Islet precursor cell (in vitro differentiated cells): ENCODE data around the gene ASCC2.
A peak's percentile ranks its signal among the peaks of the same experiment; 100 is the strongest.
"Not testable (repeated sequence)": the region's sequence is repeated elsewhere in the genome, so short reads cannot be mapped to it uniquely, and the experiment has no call there.

Source experiments
- DNase-seq: peaks from one replicate; pipeline ENCODE4 v3.0.0-alpha.2; 2018

ASCC2 gene

GRCh38 chr22:29782061-29782845 is 55.8 kb downstream of the ASCC2 start:
- DNase-seq = no peak

- peak; percentile 85 for DNase-seq
Observed at GRCh38 chr22:29780748-29781676, 57.1 kb downstream of the ASCC2 start.

DNA sequence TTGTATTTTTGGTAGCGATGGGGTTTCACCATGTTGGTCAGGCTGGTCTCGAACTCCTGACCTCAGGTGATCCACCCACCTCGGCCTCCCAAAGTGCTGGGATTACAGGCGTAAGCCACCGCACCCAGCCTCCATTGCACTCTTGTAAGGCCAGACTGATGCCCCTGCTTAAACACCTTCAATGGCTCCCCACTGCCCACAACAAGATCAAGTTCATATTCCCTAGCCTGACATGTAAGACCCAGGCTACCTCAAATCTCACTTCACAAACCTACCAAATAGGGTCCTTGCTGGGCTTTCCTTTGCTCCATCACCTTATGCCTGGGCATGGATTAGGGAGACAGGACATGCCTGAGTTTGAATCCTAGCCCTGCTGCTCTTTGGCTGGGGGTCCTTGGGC is 57.9 kb downstream of the ASCC2 start:
- no peak for DNase-seq

- peak; percentile 93 for DNase-seq
Observed at GRCh38 chr22:29773233-29773632, 64.8 kb downstream of the ASCC2 start.

DNA sequence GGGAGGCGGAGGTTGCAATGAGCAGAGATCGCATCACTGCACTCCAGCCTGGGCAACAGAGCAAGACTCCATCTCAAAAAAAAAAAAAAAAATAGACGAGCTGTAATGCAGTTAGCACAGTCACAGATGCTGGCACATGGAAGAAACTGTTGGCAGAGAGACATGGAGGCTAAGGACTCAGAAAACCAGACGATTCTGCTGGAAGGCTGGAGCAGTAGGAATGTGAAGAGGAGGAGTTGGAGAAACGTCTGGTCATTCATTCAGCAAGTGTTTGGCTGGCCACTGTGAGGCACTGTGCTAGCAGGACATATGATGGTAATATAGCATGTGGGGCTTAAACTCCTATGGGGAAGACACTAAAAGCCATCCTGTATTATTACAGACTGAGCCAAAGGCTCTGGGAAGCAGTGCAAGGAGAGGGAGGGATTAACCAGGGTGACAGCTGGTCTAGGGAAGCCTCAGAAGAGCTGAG is 65.9 kb downstream of the ASCC2 start:
- peak; percentile 79 for DNase-seq

GRCh38 chr22:29769723-29770321 is 68.3 kb downstream of the ASCC2 start:
- DNase-seq = no peak

DNA sequence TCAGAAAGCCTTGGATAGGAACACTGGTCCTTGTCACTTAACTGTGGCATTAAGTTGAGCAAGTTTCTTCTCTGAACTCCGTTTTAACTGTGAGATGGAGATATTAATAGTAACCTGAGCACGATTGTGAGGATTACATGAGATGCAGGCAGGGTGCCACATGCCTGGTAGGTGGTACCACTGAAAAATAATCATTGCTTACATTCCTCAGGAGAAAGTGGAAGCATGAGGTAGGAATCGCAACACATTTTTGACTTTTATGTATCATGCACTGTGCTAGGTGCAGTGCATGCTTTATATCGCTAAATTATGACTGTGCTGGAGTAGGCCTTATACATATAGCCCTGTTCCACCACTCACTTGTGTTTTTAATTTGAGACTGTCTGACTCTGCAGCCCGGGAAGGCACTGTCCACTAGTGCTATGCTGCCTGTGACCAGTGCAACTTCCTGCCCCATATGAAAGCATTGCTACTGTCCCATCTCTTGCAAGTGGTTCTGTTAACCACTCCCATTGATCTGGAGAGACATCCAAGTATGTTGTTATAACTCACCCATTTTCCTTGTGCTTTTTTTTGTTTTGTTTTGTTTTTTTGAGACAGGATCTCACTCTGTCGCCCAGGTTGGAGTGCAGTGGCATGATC is 69.9 kb downstream of the ASCC2 start:
- DNase-seq = no peak

GRCh38 chr22:29767171-29768051 is 70.7 kb downstream of the ASCC2 start, which contains the start of gene UQCR10:
TSS of gene UQCR10 (plus strand) at chr22:29767369. CDS start at chr22:29767399, 30 bp downstream.
- peak; percentile 93 for DNase-seq

DNA sequence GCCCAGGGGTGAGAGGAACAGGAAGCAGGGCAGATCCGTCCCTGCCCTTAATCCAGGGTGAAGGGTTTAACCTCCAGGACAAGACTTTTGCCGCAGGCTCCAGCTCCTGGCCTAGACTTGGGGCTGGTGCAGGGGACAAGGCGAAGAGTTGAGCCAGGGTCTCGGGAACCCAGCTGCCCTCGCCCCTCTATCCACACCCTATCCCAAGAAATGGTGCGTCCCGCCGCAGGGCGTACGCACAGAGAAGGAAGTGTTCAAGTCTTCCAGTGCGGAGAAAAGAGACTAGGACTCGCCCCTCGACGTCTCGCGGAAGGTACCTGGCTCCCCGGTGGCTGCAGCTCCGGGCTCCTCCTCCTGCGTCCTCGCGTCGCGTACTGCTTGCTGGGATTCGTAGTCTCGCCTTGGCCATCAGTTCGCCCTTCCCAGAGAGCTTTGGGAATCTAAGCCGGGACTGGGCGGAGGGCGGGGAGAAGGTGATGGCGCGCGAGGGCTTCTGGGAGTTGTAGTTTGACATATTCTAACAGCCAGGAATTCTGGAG is 71.4 kb downstream of the ASCC2 start, which contains the start of gene ZMAT5:
Gene ZMAT5 (minus strand): TSS at position 376 of the 539 bp plus-strand sequence. CDS start 18,463 bp downstream, outside the sequence.
- peak; percentile 99 for DNase-seq

GRCh38 chr22:29765905-29766631 is 72.0 kb downstream of the ASCC2 start:
- DNase-seq = no peak

GRCh38 chr22:29762263-29762662 is 75.8 kb downstream of the ASCC2 start:
- DNase-seq = no peak

GRCh38 chr22:29758959-29759358 is 79.1 kb downstream of the ASCC2 start:
- DNase-seq = no peak

GRCh38 chr22:29758068-29758622 is 79.9 kb downstream of the ASCC2 start:
- no peak for DNase-seq

GRCh38 chr22:29757096-29757495 is 81.0 kb downstream of the ASCC2 start:
- DNase-seq = no peak

DNA sequence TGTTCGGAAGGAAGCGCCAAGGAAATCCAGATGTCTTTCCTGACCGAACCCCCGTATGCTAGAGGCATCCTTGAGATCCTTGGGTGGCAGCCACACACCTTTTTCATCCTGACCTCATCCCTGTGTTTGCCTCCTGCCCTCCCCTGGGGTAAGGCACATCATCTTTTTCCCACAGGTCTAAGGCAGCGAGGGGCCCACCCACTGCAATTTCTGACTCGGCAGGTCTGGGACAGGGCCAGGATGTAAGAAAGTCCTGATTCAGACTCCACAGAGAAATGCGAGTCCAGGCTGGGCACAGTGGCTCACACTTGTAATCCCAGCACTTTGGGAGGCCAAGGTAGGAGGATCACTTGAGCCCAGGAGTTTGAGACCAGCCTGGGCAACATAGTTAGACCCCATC is 81.7 kb downstream of the ASCC2 start:
- no peak for DNase-seq

- no peak for DNase-seq
Observed at GRCh38 chr22:29755889-29756288, 82.2 kb downstream of the ASCC2 start.

DNA sequence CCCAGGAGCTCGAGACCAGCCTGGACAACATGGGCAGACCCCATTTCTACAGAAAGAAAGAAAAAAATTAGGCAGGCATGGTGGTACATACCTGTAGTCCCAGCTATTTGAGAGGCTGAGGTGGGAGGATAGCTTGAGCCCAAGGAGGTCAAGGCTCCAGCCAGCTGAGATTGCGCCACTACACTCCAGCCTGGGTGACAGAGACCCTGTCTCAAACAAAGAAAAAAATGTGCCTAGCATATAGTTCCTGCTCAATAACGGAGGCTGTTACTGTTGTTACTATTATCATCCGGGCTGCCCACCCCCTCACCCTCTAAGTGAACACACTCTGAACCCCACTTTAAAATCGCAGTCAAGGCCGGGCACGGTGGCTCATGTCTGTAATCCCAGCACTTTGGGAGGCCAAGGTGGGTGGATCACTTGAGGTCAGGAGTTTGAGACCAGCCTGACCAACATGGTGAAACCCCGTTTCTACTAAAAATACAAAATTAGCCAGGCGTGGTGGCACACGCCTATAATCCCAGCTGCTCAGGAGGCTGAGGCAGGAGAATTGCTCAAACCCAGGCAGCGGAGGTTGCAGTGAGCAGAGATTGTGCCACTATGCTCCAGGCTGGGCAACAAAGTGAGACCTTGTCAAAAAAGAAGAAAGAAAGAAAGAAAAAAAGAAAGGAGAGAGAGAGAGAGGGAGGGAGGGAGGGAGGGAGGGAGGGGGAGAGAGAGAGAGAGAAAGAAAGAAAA is 83.2 kb downstream of the ASCC2 start:
- DNase-seq = not testable (repeated sequence)

DNA sequence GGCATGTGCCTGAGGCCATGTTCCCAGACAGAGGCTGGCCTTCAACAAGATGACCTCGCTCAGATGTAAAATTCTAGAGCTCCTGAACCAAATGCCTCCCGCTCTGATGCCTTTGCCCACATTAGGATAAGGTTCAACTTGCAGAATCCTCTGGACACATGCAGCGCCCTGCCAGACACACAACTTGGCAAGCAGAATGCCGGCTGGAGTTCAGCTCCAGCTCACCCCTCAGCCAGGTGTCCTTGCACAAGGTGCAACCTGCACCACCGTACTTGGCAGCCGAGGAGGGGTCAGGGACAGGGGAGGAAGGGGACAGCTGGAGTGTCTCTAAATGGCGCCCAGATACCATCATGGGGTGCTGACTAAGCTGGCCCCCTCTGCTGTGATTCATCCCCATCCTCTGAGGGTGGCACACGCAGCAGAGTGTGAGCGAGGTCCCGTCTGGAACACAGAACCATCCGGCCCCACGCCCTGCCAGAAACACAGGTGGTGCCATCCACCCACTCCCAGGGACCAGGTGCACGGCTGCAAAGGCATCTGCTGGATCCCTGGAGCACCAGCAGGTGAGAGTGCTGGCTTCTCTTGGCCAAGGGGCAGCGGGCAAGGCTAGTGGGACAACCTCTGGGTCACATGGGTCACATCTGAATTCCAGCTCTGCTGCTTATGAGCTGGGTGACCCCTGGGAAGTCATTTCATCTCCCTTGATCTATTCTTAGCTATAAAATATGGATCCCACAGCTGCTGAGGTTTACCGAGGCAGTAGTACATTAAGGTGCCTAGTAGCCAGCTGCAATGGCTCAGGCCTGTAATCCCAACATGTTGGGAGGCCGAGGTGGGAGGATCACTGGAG is 84.0 kb downstream of the ASCC2 start:
- DNase-seq = peak; percentile 47
